Pericardium fibroblast (primary cell): ENCODE data around the gene CREBRF. TPM values are rescaled to one million over a fixed set of nuclear protein-coding genes. Genes with fewer than 3 reads are reported as not detected.

Experiments used
- total RNA-seq: library from RNA; depleted of rRNA; stranded (reverse); fragments of >200 nt; gene quantifications from 2 replicates; pipeline ENCODE4 v1.2.3, GENCODE V29; 2015

Gene CREBRF, protein sequence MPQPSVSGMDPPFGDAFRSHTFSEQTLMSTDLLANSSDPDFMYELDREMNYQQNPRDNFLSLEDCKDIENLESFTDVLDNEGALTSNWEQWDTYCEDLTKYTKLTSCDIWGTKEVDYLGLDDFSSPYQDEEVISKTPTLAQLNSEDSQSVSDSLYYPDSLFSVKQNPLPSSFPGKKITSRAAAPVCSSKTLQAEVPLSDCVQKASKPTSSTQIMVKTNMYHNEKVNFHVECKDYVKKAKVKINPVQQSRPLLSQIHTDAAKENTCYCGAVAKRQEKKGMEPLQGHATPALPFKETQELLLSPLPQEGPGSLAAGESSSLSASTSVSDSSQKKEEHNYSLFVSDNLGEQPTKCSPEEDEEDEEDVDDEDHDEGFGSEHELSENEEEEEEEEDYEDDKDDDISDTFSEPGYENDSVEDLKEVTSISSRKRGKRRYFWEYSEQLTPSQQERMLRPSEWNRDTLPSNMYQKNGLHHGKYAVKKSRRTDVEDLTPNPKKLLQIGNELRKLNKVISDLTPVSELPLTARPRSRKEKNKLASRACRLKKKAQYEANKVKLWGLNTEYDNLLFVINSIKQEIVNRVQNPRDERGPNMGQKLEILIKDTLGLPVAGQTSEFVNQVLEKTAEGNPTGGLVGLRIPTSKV
- 6.9 and 8.2 TPM in 2 replicates for total RNA-seq

GRCh38 chr5:173055983-173056782, at the start of gene CREBRF:
TSS of gene CREBRF (plus strand) at chr5:173056352. CDS start at chr5:173080776, 24,424 bp downstream.

DNA sequence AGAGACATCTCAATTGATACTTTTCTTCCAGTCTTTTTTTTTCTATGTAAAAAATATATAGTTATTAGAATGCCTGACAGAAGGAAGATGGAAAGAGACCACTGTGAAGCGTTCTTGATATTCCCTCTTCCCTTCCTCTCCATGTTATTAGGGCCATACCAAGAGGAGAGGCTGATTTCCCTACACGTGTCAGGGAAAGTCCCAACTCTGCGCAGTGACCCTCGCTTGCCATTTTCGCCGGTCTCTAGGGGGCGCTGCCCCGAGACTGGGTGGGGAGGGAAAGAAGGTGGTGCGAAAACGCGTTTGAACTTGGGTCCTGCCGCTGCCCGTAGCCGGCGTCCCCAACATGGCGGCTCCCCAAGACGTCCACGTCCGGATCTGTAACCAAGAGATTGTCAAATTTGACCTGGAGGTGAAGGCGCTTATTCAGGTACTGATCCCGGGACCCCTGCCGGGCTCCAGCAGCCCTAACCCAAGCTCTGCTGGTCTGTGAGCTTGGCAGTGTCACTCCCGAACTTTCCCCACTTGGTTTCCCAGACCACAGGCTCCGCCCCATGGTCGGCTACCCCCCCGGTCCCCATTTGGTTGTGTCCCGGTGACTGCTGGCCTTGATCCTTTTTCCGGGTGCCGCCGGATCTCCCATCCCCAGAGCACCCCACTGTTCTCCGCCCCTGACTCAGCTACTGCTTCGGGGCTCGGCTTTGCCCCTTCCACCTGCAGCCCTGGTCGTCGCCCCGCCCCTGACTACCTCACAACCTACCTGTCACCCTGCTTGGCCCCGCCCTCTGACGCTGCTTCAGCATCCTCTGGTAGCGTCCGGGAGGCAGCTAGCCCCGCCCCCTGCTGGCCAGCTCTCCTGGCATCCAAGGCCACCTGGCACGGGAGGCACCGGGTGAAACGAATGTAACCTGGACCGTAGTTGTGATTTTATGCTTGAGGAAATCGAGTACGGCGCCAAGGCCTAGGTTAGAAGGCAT, 88.3 kb downstream of the CREBRF start, which contains the start of gene BNIP1:
Gene BNIP1 (plus strand): TSS at position 332 of the 977 bp plus-strand sequence. CDS start 15 bp downstream, at position 347.

Other genes starting within 250 kb of the CREBRF start
- gene ERGIC1, start 222.1 kb upstream of the CREBRF start, total RNA-seq: 149 and 156 TPM in 2 replicates
- 20.5 and 39.1 TPM in 2 replicates for gene RPL26L1, start 96.9 kb upstream of the CREBRF start, total RNA-seq
- gene ATP6V0E1, start 72.6 kb upstream of the CREBRF start, total RNA-seq: 175 and 255 TPM in 2 replicates
- gene BNIP1, start 88.2 kb downstream of the CREBRF start, total RNA-seq: 12.9 and 14.6 TPM in 2 replicates
- gene NKX2-5, start 178.9 kb downstream of the CREBRF start, total RNA-seq: 0.35 TPM in 1 of 2 replicates, not detected in the other